ENCODE data around the gene LIN37. TPM values are rescaled to one million over a fixed set of nuclear protein-coding genes. Genes with fewer than 3 reads are reported as not detected.

The LIN37 gene
- total RNA-seq, 1 donor from 2014 or later = 11.9 TPM

DNA sequence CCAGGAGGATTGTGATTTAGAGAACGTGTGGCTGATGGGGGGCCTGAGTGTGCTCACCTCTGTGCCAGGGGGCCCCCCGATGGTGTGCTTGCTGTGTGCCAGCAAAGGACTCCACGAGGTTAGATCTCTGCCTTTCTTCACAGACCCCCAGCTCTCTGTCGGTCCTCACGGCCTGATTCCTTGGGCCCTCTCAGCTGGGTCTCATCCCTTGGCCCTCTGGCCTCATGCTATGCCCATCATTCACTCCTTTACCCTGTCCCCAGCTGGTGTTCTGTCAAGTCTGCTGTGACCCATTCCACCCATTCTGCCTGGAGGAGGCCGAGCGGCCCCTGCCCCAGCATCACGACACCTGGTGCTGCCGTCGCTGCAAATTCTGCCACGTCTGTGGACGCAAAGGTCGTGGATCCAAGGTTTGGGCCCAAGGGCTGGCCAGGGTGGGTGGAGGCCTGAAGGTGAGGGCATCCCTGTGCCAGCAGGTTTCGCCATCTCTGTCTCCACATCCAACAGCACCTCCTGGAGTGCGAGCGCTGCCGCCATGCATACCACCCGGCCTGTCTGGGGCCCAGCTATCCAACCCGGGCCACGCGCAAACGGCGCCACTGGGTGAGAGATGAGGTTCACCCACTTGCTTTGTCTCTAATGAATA, 23.0 kb upstream of the LIN37 start:
- DNase-seq (ENCODE audit: low spot score) = no peak
- H3K4me1 Mint-ChIP-seq (ENCODE audit: low read depth) = peaks cover under 1% of the 10 kb centered on the region

GRCh38 chr19:35727053-35727955, 21.1 kb upstream of the LIN37 start:
- no peaks in the 10 kb centered on the region for H3K4me1 Mint-ChIP-seq (ENCODE audit: low read depth)
- H3K4me3 Mint-ChIP-seq (ENCODE audit: unreplicated experiment) = no peak overlapping the region
- no peak for DNase-seq (ENCODE audit: low spot score)
- H3K27me3 Mint-ChIP-seq (ENCODE audit: low read depth) = no peaks in the 10 kb centered on the region
- no peaks in the 10 kb centered on the region for H3K9me3 Mint-ChIP-seq (ENCODE audit: low read depth)
- no peak overlapping the region for H3K27ac Mint-ChIP-seq (ENCODE audit: unreplicated experiment)
- TF ChIP-seq, protein P1, sequence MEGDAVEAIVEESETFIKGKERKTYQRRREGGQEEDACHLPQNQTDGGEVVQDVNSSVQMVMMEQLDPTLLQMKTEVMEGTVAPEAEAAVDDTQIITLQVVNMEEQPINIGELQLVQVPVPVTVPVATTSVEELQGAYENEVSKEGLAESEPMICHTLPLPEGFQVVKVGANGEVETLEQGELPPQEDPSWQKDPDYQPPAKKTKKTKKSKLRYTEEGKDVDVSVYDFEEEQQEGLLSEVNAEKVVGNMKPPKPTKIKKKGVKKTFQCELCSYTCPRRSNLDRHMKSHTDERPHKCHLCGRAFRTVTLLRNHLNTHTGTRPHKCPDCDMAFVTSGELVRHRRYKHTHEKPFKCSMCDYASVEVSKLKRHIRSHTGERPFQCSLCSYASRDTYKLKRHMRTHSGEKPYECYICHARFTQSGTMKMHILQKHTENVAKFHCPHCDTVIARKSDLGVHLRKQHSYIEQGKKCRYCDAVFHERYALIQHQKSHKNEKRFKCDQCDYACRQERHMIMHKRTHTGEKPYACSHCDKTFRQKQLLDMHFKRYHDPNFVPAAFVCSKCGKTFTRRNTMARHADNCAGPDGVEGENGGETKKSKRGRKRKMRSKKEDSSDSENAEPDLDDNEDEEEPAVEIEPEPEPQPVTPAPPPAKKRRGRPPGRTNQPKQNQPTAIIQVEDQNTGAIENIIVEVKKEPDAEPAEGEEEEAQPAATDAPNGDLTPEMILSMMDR (IDR thresholded peaks at IDR 0.05) = no peak
- peaks cover 62% of the 10 kb centered on the region for H3K36me3 Mint-ChIP-seq (ENCODE audit: low read depth)

More for the DNA sequence above, 23.0 kb upstream of the LIN37 start:
- TF ChIP-seq, protein P1 (IDR thresholded peaks at IDR 0.05) = no peak
- Mint-ChIP-seq H3K4me3 (ENCODE audit: unreplicated experiment) (no peak overlapping the region), H3K9me3 (ENCODE audit: low read depth) (no peaks in the 10 kb centered on the region), H3K27me3 (ENCODE audit: low read depth) (no peaks in the 10 kb centered on the region), H3K27ac (ENCODE audit: unreplicated experiment) (no peak overlapping the region), H3K36me3 (ENCODE audit: low read depth) (peaks cover 58% of the 10 kb centered on the region)

DNA sequence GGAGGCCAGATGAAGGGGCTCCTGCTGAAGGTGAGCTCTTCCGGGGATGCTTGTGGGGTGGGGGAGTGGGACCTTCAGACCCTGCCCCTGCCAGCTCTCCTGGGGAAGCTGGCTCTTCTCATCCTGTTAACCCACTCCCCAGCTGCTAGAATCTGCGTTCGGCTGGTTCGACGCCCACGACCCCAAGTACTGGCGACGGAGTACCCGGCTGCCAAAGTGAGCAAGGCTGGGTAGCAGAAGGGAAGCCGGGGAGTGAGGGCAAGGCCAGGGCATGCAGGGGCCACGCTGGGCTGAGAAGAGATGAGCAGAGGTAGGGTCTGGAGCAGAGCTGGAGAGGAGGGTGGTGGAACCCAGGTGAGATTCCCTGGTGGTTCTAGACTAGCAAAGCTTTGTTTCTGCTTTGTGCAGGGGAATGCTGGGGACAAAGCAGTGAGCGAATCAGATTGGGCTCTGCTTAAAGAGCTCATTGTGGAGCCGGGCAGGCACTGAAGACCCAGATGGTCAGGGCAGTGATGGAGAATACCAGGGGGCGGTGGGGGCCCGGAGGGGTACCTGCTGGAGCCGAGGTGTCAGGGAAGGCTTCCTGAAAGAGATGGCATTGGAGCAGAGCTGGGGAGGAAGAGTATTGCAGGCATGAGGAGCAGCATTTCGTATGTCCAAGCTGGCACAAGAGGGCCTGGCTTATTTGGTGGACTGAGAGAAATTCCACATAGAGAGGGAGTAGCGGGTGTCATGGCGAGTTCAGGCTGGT, 20.2 kb upstream of the LIN37 start:
- Mint-ChIP-seq H3K27me3 (ENCODE audit: low read depth) (no peaks in the 10 kb centered on the region), H3K9me3 (ENCODE audit: low read depth) (no peaks in the 10 kb centered on the region), H3K4me1 (ENCODE audit: low read depth) (no peaks in the 10 kb centered on the region), H3K4me3 (ENCODE audit: unreplicated experiment) (no peak overlapping the region), H3K36me3 (ENCODE audit: low read depth) (peaks cover 57% of the 10 kb centered on the region), H3K27ac (ENCODE audit: unreplicated experiment) (no peak overlapping the region)
- TF ChIP-seq, protein P1 (IDR thresholded peaks at IDR 0.05) = no peak
- DNase-seq (ENCODE audit: low spot score) = no peak

- Mint-ChIP-seq H3K4me3 (ENCODE audit: unreplicated experiment) (no peak overlapping the region), H3K9me3 (ENCODE audit: low read depth) (no peaks in the 10 kb centered on the region), H3K4me1 (ENCODE audit: low read depth) (no peaks in the 10 kb centered on the region)
Measured at GRCh38 chr19:35729021-35729420, 19.4 kb upstream of the LIN37 start.

More at GRCh38 chr19:35729021-35729420, 19.4 kb upstream of the LIN37 start:
- TF ChIP-seq, protein P1 (IDR thresholded peaks at IDR 0.05) = no peak
- Mint-ChIP-seq H3K36me3 (ENCODE audit: low read depth) (peaks cover 51% of the 10 kb centered on the region), H3K27me3 (ENCODE audit: low read depth) (no peaks in the 10 kb centered on the region), H3K27ac (ENCODE audit: unreplicated experiment) (no peak overlapping the region)
- DNase-seq (ENCODE audit: low spot score) = peak; percentile 86
